ENCODE results near the gene FCHSD2. TPM values are rescaled to one million over a fixed set of nuclear protein-coding genes. Genes with fewer than 3 reads are reported as not detected.
A peak's percentile ranks its signal among the peaks of the same experiment; 100 is the strongest.

The FCHSD2 gene
- total RNA-seq = 10 to 100 TPM; 36.0 to 48.0 TPM
- long read RNA-seq, partial matches to known transcripts = 8 of 25 reads
- long read RNA-seq, other reads (novel, unspliced or antisense) = 13 of 25 reads

- ATAC-seq (no peak), DNase-seq (no peak)
- intact Hi-C loops (cut with DNase I) = loop anchor here (2.0 to 10.0 kb wide), 2 partner anchors 33 to 307 kb away; no protein-coding TSS in a partner anchor
Measured at GRCh38 chr11:73142128-73142377, at the start of gene FCHSD2. Gene FCHSD2 (minus strand): TSS chr11:73142318. CDS start chr11:73141877, 441 bp downstream.

GRCh38 chr11:73191151-73191550 is 49.0 kb upstream of the FCHSD2 start:
- ATAC-seq (no peak), DNase-seq (no peak)
- intact Hi-C loops (cut with DNase I) = loop anchor here in 1 of 2 donors (5.0 kb wide), 1 partner anchor 101 kb away; no protein-coding TSS in a partner anchor

DNA sequence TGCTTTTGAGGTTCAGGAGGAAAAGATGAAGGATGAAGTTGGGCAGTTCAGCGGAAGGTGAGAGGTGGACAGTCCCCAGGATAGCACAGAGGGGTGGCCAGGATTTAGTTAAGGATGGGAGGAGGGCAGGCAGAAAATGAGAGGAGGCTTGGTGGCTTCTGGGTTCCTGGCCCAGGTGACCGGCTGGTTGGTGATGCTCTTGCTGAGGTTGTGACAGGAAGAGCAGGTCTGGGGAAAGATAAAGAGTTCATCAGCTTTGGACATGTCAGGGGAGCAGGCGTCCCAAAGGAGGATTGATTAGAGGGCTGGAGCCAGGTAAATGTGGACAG is 48.4 kb upstream of the FCHSD2 start:
- DNase-seq (no peak), ATAC-seq (no peak)
- intact Hi-C loops (cut with DNase I) = loop anchor here in 1 of 2 donors (5.0 kb wide), 1 partner anchor 102 kb away; no protein-coding TSS in a partner anchor

- intact Hi-C loops (cut with DNase I) = loop anchor here (5.0 to 10.0 kb wide), 3 partner anchors 55 to 102 kb away; no protein-coding TSS in a partner anchor
- DNase-seq = no peak
- no peak for ATAC-seq
Measured at GRCh38 chr11:73189723-73190556, 47.8 kb upstream of the FCHSD2 start.

DNA sequence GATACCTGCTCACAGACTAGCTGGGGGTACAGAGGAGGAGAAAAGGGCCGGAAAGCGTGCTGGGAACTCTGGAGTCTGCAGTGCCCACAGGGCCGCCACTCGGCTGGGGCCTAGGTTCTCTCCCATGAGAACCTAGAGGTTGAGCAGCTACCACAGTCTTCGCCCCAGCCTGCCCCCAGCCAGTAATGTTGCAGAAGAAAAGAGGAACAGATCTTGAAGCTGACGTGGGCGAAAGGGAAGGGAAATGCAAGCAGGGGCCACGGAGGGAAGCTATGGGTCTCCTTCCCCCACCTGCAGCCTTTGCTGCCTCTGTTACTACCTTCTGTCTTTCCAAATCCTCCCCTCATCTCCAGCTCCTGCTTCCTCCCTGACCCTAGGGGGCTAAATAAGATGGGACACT is 47.2 kb upstream of the FCHSD2 start:
- DNase-seq = no peak
- peak in 1 of 2 donors; percentile 9 for ATAC-seq
- intact Hi-C loops (cut with DNase I) = loop anchor here (5.0 to 10.0 kb wide), 2 partner anchors 55 to 98 kb away; no protein-coding TSS in a partner anchor

- DNase-seq (no peak), ATAC-seq (peak; percentile 49 to 83)
- intact Hi-C loops (cut with DNase I) = loop anchor here (5.0 to 10.0 kb wide), 2 partner anchors 56 to 99 kb away; no protein-coding TSS in a partner anchor
Measured at GRCh38 chr11:73188301-73188700, 46.2 kb upstream of the FCHSD2 start.

GRCh38 chr11:73187854-73188253 is 45.7 kb upstream of the FCHSD2 start:
- intact Hi-C loops (cut with DNase I) = loop anchor here (5.0 to 10.0 kb wide), 2 partner anchors 57 to 99 kb away; no protein-coding TSS in a partner anchor
- DNase-seq (no peak), ATAC-seq (no peak)

DNA sequence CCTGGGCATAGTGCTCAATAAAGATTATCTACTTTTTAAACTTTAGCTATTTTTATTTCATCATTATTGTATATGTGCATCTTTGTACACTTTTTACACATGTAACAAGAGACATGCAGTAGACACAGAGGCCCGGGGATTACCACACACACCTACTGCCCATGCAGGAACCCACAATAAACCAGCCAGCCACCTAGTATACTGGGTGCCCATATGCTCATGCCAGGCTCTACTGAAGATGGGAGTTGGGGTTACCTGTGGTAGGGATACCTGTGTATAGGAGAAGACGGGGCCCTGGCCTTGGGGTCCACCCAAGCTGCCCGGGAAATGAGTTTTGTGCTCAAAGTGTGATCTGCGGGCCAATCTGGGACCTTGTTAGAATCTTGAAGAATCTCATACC is 44.8 kb upstream of the FCHSD2 start:
- intact Hi-C loops (cut with DNase I) = loop anchor here (5.0 to 10.0 kb wide), 2 partner anchors 58 to 100 kb away; no protein-coding TSS in a partner anchor
- DNase-seq (no peak), ATAC-seq (no peak)

- intact Hi-C loops (cut with DNase I) = loop anchor here (5.0 to 10.0 kb wide), 2 partner anchors 58 to 101 kb away; no protein-coding TSS in a partner anchor
- ATAC-seq (no peak), DNase-seq (no peak)
Measured at GRCh38 chr11:73186294-73186850, 44.3 kb upstream of the FCHSD2 start.

GRCh38 chr11:73185680-73186293 is 43.7 kb upstream of the FCHSD2 start:
- intact Hi-C loops (cut with DNase I) = loop anchor here (2.0 to 10.0 kb wide), 4 partner anchors 31 to 102 kb away; no protein-coding TSS in a partner anchor
- DNase-seq (no peak), ATAC-seq (peak in 1 of 2 donors; percentile 42)

DNA sequence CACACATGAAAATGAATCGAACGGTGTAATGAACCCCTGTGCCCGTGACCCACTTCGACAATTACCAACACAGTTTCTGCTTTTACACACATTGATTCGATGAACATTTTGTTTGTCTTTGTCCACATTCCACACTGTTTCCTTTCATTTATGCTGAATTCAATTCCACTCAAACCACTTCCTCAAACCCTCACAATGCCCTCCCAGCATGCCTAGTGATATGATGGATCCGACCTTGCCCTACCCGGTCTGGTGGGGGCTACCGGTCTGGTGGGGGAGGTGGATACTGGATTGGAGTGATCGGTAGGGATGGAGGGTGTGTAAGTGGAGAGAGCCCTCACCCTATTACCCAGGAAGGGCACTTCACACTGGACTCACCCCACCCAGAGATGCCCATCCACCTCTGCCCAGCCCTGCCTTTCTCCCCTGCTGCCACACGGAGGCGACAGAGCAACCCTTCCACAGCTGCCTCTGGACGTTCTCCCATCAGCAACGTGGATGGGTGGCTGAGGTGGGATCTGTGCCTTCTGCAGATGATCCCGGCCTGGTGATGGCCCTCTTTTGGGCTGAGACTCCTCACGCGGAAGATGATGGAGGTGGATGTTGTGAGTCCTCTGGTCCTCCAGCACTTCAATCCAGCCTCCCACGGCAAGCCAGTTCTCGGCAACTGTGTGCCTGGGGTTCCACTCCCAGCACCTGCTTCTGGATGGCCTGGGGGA is 43.0 kb upstream of the FCHSD2 start:
- intact Hi-C loops (cut with DNase I) = loop anchor here (2.0 to 10.0 kb wide), 4 partner anchors 32 to 102 kb away; no protein-coding TSS in a partner anchor
- DNase-seq (peak; percentile 78), ATAC-seq (peak; percentile 47 to 63)

GRCh38 chr11:73182824-73183321 is 40.8 kb upstream of the FCHSD2 start:
- DNase-seq = peak; percentile 64
- intact Hi-C loops (cut with DNase I) = loop anchor here in 1 of 2 donors (10.0 kb wide), 1 partner anchor 62 kb away; no protein-coding TSS in a partner anchor
- ATAC-seq = peak; percentile 54 to 70

GRCh38 chr11:73178681-73179080 is 36.6 kb upstream of the FCHSD2 start:
- ATAC-seq (no peak), DNase-seq (no peak)
- intact Hi-C loops (cut with DNase I) = loop anchor here (1.0 to 10.0 kb wide), 4 partner anchors 251 to 454 kb away; no protein-coding TSS in a partner anchor

- ATAC-seq (peak; percentile 83 to 84), DNase-seq (peak; percentile 90)
- intact Hi-C loops (cut with DNase I) = loop anchor here (1.0 to 10.0 kb wide), 4 partner anchors 251 to 453 kb away; no protein-coding TSS in a partner anchor
Measured at GRCh38 chr11:73177778-73178539, 35.8 kb upstream of the FCHSD2 start.

GRCh38 chr11:73177380-73177777 is 35.3 kb upstream of the FCHSD2 start:
- ATAC-seq (peak; percentile 58 to 68), DNase-seq (peak; percentile 86)
- intact Hi-C loops (cut with DNase I) = loop anchor here (5.0 to 10.0 kb wide), 3 partner anchors 250 to 453 kb away; no protein-coding TSS in a partner anchor

DNA sequence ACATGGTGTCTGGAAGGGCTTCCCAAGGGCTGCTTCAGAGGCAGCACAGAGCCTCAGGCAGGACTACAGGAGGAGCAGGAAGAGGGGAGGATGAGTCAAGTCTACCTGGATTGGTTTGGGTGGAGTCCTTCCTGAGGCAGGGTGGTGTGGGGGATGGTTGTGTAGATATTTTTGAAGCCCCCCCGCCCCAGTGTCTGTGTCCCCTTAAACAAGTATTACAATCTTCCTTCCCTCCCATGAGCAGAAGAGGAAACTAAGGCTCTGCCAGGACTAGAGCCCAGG is 34.7 kb upstream of the FCHSD2 start:
- no peak for DNase-seq
- intact Hi-C loops (cut with DNase I) = loop anchor here (5.0 to 10.0 kb wide), 3 partner anchors 250 to 452 kb away; no protein-coding TSS in a partner anchor
- no peak for ATAC-seq

DNA sequence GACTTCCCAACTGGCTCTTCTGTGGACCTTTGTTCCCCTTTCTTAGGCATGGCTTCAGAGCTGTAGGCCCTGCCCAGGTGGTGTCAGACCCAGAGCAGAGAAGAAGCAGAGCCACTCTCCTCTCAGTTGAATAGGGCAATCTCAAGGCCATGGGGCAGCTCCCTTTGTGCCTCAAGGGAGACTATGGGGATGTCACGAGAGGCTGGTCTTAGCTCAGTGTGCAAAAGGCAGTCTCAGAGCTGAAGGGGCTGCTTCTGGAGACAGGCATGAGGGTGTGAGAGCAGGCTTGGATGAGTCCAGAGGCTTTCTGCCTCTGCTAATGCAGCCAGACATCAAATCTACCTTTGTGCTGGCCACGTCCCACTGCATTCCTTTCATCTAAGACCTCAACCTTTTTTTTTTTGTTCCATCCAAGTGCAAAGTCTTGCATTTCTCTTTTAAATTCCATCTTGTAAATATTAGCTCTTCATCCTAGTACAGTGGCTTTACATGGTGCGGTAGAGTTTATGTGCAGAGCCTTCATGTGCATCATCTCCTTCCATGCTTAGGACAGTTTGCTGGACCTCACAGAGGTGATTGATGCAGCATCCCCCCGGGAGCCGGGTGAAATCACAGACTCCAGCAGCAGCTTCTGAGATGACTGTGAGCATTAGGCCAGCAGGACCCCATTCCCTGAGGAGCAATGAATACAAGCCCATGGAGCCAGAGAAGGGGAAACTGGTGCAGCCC is 34.2 kb upstream of the FCHSD2 start:
- DNase-seq (no peak), ATAC-seq (no peak)

More for the DNA sequence above, 34.2 kb upstream of the FCHSD2 start:
- intact Hi-C loops (cut with DNase I) = loop anchor here (5.0 to 10.0 kb wide), 3 partner anchors 249 to 452 kb away; no protein-coding TSS in a partner anchor
